MM.1S (cell line): Measurements from ENCODE around the gene DPAGT1.

Source experiments
- EZH2 ChIP-seq: fragments of 300-600 bp; sonication (generic); optimal IDR thresholded peaks from 2 replicates; pipeline ENCODE3; 2017; ENCODE audit warnings: low read depth, mild to moderate bottlenecking, antibody characterized with exemption, low read length, mixed read lengths
- EZH2phosphoT487 ChIP-seq: fragments of 300-600 bp; sonication (generic); IDR thresholded peaks from 2 replicates; pipeline ENCODE4 v1.6.1; 2018; ENCODE audit warnings: antibody characterized with exemption, low read length
- TF ChIP-seq, protein P1 (sequence below): fragments of 300-600 bp; sonication (generic); IDR thresholded peaks from 2 replicates; pipeline ENCODE4 v1.5.1; 2016; ENCODE audit warnings: antibody characterized with exemption, low read length, mixed read lengths

DNA sequence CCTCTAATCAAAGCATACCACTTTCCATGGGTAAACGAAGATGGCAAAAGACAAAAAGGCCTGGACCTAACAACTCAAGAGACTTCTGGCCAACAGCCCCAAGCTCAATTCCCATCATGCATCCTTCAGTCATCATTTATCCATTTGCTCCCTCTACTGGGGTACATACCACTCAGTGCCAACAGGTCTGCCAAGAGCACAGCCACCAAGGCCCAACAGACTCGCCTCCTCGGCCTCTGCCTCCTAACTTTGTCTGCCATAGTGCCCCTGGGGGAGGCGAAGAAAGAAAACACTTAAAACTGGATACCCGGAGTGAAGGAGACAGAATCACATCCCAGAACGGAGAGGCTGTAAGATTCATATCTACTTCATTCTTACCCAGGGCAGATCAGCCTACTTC, 45.8 kb downstream of the DPAGT1 start:
- TF ChIP-seq, protein P1, sequence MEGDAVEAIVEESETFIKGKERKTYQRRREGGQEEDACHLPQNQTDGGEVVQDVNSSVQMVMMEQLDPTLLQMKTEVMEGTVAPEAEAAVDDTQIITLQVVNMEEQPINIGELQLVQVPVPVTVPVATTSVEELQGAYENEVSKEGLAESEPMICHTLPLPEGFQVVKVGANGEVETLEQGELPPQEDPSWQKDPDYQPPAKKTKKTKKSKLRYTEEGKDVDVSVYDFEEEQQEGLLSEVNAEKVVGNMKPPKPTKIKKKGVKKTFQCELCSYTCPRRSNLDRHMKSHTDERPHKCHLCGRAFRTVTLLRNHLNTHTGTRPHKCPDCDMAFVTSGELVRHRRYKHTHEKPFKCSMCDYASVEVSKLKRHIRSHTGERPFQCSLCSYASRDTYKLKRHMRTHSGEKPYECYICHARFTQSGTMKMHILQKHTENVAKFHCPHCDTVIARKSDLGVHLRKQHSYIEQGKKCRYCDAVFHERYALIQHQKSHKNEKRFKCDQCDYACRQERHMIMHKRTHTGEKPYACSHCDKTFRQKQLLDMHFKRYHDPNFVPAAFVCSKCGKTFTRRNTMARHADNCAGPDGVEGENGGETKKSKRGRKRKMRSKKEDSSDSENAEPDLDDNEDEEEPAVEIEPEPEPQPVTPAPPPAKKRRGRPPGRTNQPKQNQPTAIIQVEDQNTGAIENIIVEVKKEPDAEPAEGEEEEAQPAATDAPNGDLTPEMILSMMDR = peak; percentile 27
- TF ChIP-seq EZH2phosphoT487 (no peak), EZH2 (no peak)
